Hematopoietic multipotent progenitor cell treated with erythropoietin and hydrocortisone succinate and interleukin-3 and kit ligand, for 8 days (in vitro differentiated cells): Measurements from ENCODE around the gene DGUOK.
A peak's percentile ranks its signal among the peaks of the same experiment; 100 is the strongest.
"Not testable (repeated sequence)": the region's sequence is repeated elsewhere in the genome, so short reads cannot be mapped to it uniquely, and the experiment has no call there.

ENCODE experiments used
- DNase-seq: peaks from one replicate; pipeline ENCODE4 v3.0.0-alpha.2; 2015

Gene DGUOK

GRCh38 chr2:73921581-73921980 is 5.1 kb upstream of the DGUOK start:
- DNase-seq: no peak

DNA sequence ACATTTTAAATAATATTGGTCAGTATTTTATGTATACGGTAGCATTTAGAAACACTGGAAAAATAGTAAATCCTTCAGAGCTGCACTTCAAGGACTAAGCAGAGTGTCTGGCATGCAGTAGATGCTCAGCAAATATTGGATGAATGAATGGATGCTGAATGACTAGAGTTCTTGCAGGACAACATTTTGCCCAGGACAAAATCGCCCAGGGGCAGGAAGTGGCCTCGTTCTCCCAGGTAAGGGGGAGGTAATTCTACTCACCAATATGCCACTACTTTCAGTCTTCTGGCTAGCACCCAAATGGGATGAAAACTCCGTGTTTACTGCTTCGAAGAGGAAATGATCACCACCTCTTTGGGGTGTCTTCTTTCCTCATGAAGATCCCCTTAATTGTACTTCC is 4.0 kb upstream of the DGUOK start:
- DNase-seq: no peak

GRCh38 chr2:73925033-73925704 is 1.5 kb upstream of the DGUOK start:
- peak; percentile 60 for DNase-seq

DNA sequence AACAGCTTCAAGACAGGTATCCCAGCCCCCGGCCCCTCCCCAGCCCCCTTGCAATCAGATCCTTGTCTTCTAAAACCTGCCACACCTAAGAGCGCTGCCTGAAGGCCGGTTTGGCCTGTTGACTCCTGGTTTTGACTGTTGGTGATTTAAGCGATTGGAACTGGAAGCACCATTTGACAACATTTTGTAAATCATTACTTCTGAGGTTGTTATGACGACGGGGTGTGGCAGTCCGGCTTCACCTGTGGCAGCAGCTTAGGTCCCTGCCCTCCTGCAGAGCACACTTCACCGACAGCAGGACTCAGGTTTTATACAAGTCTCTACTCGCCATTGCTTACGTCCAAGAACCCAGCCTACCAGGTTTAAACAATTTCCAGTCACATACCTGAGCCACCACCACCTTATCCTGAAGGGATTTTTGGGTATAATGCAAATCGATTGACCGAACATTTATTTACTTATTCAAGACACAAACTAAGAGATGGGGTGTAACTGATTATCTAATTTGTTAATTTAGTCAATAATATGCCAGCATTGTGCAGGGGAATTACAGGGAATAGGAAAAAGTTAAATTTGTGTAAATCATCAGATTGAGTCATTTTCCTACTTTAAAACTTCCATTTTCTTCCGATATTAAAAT is 707 bp upstream of the DGUOK start:
- no peak for DNase-seq

- DNase-seq: no peak
Observed at GRCh38 chr2:73927344-73927743, 664 bp downstream of the DGUOK start.

DNA sequence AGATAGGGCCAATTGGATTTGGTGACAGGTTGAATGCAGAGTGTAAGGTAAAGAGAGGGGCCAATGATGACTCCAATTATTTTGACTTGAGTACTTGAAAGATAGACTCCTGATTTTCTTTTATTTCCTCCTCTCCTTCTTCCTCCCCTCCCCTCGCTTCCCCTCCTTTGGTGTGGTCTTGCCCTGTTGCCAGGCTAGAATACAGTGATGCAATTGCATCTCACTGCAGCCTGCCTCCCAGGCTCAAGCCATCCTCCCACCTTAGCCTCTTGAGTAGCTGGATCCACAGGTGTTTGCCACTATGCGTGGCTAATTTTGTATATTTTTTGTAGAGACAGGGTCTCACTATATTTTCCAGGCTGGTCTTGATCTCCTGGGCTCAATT is 2.3 kb downstream of the DGUOK start:
- no peak for DNase-seq

GRCh38 chr2:73930386-73930785 is 3.7 kb downstream of the DGUOK start:
- no peak for DNase-seq

DNA sequence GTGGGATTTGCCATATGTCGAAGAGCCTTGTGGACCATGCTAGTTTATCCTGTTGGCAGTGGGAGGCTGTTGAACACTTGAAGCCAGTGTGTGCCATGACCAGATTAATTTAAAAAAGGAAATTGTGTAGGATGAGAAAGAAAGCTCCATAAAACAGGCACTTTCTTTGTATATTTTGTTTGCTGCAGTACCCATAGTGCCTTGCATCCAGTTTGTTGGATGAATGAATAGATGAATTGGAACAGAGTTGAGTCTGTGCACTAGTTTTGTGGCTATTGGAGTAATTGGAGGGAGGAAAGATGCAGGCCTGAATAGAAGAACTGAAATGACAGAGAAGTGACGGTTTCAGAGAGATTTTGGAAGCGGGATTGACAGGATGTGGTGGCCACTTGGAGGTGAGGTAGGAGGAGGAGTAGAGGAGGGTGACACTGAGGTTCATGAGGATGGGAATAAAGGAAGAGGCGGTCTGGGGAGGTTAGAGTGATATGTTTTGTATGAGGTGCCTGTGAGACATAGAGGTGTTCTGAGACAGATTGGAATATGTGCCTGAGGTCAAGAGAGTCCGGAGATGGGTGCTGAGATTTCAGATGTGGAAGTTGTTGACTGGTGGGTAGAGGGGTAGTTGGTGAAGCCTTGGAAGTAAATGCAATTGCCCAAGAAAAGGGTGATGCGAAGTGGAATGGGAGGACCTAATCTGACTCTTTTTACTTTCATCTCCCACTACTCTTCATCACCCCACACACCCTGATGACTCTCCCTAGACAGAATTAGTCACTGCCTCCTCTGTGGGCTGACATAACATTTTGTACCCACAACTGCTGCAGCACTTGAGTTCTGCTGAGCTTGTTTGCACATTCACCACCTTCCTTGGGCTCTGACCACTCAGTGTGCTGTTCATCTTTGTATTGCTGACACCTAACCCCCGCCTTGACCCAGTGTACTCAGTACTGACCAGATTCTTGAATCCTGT is 5.1 kb downstream of the DGUOK start:
- DNase-seq: no peak

- DNase-seq: no peak
Observed at GRCh38 chr2:73933194-73933593, 6.5 kb downstream of the DGUOK start.

DNA sequence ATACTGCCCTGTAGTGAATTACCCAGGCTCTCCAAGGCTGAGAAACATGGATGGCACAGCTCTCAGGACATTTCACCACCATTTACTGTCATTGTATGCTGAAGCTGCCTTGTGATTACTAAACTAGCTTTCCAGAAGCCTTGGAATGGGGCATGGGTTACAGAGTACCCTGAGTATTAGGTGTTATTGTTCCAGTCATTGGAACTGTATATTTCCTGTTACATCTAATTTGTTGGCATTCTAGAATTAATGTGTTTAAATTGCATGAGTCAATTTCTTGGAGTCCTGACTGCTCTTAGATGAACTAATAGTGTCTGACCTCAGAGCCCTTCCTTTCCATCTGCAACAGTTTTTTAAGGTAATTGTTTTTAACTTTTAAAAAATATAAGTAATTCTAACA is 9.0 kb downstream of the DGUOK start:
- DNase-seq: no peak

DNA sequence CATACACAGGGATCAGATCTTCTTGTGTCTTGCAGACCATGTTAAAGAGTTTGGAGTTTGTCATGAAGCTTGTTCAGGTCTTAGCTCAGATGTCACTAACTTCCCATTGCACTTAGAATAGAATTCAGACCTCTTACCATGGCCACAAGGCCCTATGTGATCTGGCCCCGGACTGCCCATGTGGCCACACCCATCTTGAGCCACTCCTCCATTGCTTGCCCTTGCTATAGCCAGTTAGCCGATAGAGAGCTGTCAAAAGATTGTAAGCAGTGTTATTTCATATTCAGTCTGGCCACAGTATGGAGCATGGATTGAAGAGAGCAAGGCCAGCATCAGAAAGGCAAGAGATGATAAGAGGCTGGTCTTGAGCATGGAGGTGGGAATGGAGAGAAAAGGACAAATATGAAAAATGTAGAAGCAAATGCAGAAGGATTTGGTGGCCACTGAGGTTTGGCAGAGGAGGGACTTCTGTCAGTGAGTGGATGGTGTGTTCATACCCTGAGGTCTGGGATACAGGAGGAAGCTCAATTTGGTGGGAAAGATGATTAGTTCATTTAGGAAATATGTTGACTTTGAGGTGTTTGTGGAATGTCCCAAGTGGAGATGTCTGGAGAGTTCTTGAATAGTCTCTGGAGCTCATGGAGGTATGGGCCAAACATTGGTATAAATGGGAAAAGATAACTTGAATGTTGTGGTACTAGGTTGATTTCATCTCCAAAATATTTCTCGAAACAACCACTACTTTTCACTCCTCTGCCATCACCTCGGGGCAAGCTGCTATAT is 10.6 kb downstream of the DGUOK start:
- DNase-seq: no peak

DNA sequence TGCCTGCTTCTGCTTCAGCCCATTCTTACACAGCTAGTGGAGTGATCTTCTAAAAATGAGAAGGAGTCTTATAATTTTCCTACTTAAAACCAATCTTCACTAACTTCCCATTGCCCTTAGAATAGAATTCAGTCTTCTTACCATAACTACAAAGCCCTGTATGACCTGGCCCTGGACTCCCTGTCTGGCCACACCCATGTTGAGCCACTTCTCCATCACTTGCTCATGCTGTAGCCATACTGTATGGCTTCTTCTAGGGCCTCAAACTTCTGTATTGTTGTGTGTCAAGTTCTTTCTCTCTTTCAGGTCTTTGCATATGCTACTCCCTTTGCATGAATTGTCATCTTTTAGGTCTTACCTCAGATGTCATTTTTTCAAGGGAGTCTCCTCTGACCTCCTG is 11.2 kb downstream of the DGUOK start:
- DNase-seq: no peak

GRCh38 chr2:73938718-73939352 is 12.2 kb downstream of the DGUOK start:
- DNase-seq: no peak

GRCh38 chr2:73939419-73939818 is 12.7 kb downstream of the DGUOK start:
- DNase-seq: peak; percentile 54

- DNase-seq: not testable (repeated sequence)
Observed at GRCh38 chr2:73940066-73940465, 13.4 kb downstream of the DGUOK start.

DNA sequence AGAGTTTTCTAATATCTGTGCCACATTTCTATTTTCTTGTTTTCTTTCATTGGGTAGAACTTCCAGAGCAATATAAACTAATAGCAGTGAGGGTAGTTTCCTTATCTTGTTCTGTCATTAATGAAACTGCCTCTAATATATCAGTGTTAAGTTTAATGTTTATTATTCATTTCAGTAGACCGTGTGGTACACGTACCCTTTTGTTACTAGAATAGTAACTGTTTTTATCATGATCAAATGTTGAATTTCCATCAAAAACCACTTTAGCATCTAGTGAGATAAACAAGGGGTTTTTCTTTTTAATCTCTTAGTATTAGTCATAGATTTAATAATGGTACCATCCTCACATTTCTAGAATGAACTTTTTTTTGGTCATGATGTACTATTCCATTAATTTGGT is 16.0 kb downstream of the DGUOK start:
- no peak for DNase-seq

- DNase-seq: no peak
Observed at GRCh38 chr2:73944714-73945113, 18.0 kb downstream of the DGUOK start.

GRCh38 chr2:73946215-73946614 is 19.5 kb downstream of the DGUOK start:
- DNase-seq: no peak

DNA sequence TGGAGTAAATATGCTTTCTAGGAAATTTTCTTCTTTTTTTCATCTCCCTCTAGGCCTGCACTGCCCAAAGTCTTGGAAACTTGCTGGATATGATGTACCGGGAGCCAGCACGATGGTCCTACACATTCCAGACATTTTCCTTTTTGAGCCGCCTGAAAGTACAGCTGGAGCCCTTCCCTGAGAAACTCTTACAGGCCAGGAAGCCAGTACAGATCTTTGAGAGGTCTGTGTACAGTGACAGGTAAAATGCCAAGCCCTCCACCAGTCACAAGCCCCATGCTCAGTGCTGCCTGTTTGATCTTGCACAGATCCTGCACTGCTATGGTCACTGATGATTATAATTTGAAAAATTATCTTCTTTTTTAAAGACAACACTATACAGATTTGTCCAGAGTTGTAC is 20.0 kb downstream of the DGUOK start:
- DNase-seq: no peak

- DNase-seq: no peak
Observed at GRCh38 chr2:73947412-73948018, 20.8 kb downstream of the DGUOK start.

GRCh38 chr2:73949802-73950201 is 23.1 kb downstream of the DGUOK start:
- DNase-seq: no peak
